SU-DHL-6 (cell line): ENCODE data around the gene COQ4.

ENCODE experiments used
- CTCF ChIP-seq: fragments of 200-600 bp; sonication (generic); IDR thresholded peaks from one replicate; pipeline ENCODE4 v1.5.1; 2017; ENCODE audit warnings: antibody characterized with exemption, mild to moderate bottlenecking, low read length, moderate library complexity; ENCODE audit not compliant: insufficient read depth, poor library complexity, severe bottlenecking
- EZH2phosphoT487 ChIP-seq: fragments of 200-600 bp; sonication (generic), shearing (Covaris generic); conservative IDR thresholded peaks from 2 replicates; pipeline ENCODE4 v1.6.1; 2018; ENCODE audit warnings: mild to moderate bottlenecking, antibody characterized with exemption, low read length, moderate library complexity, mixed read lengths

- peak; percentile 68 for TF ChIP-seq CTCF
- TF ChIP-seq EZH2phosphoT487: no peak
Measured at GRCh38 chr9:128361986-128362646, 39.5 kb downstream of the COQ4 start.
